T47D (cell line): ENCODE data around the gene PFKFB4.

Experiments
- DNase-seq, 2 experiments: peaks; one replicate each; pipeline versions ENCODE4 v3.0.0 to v3.0.0-alpha.2; 2011 to 2012; ENCODE audit warnings: low read depth in 1 of 2, low spot score in 1 of 2
- JUND ChIP-seq: IDR thresholded peaks from 2 replicates; pipeline ENCODE4 v1.6.1; 2012; ENCODE audit warnings: low read depth
- in situ Hi-C: cut with HindIII; loops from 2 replicates; pipeline ENCODE4 v1.10.0; 2016; ENCODE audit warnings: low sequenced_read_pairs, low pct_unique_long_range_greater_than_20kb

PFKFB4 gene

DNA sequence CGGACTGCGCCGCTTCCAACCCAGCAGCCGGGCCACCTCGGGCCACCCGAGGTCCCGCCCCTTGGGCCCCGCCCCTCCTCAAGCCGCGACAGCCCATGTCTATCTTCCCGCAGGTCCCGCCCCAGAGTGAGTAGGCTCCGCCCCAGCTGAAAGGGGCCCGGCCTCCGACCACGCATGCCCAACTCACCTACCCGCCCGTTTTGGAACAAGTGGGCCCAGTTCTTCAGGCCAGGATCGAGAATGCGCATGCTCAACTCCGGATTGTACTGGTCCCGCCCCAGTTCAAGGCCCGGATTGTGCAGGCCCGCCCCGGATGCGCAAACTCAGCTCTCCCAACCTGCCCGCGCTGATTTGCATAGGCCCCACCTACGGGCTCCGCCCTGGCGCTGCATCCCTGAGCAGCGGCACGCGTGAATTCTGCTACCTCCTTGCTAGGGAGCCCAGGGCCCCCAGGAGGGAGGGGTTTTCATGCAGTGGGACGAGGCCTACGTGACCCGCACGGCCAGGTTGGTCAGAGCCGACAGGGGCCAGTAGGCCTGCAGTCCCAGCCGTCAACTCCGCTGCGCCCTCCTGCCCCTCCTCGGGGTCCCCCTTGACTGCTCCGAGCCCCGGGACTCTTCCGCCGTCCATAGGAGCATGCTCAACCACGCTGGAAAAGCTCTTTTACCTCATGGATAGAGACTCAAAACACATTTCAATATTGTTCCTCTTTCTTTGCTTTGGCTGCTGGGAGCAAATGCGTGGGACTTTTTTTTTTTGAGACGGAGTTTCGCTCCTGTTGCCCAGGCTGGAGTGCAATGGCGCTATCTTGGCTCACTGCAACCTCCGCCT, at the start of gene PFKFB4:
TSS of gene PFKFB4 (minus strand) at position 8 of the 831 bp plus-strand sequence. CDS start 26 bp downstream, outside the sequence.
- in situ Hi-C loops = no loop called here
- no peak for TF ChIP-seq JUND
- peak; percentile 87 to 98 for DNase-seq

DNA sequence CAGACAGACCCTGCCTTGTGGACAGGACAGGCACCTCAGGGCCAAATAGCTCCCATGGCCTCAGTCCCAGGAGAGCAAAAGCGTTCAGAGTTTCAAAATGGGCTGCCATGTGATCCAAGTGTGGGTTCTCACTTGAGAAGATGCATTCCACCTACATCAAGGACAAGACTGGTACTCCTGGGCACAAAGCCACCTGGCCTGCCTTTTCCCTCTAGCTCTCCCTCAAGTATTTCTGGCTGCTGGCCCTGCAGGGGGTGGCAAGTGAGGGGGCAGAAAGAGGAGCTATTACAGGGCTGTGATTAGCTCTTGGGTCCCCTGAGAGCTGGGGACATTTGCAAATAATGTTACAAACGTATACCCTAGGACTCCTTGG, 45.0 kb upstream of the PFKFB4 start:
- in situ Hi-C loops = no loop called here
- DNase-seq = no peak
- no peak for TF ChIP-seq JUND

DNA sequence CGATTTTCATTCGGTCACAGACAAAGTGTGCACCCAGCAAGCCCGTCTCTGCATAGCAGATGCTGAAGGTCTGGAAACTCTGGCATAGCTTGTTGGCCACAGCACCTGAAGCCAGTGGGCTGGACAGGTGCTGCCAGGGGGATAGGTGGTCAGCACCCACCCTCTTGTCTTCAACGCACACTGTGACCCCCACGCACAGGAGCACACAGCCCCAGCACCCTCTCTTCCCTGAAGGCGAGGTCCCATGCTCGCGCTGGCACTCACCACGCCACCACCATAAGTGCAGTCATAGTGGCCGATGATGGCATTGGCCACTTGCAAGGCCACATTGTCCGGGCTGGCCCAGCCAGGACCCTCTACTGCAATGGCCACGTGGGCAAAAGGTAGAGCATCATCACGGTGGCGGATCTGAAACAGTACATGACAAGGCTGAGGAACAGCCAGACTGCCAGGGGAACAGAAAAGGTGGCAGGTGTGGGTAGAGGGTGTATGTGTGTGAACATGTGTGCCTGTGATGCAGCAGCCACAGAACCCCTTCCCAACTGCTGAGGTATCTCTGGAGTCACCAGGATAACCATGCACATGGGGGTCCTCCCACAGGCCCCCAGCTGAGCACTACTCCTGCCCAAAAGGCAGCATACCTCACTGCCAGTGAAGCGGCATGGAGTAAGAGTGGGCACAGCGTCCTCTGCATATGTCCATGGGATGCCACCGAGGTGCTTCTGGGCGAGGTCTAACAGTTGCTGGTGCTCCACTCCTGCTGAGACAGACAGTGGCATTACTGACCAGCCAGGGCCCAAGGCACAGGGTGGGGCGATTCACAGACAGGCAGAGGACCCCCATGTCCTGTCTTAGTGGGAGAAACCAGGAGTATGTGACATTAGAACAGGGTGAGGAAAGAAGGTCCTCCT, 44.4 kb upstream of the PFKFB4 start:
- TF ChIP-seq JUND = no peak

DNA sequence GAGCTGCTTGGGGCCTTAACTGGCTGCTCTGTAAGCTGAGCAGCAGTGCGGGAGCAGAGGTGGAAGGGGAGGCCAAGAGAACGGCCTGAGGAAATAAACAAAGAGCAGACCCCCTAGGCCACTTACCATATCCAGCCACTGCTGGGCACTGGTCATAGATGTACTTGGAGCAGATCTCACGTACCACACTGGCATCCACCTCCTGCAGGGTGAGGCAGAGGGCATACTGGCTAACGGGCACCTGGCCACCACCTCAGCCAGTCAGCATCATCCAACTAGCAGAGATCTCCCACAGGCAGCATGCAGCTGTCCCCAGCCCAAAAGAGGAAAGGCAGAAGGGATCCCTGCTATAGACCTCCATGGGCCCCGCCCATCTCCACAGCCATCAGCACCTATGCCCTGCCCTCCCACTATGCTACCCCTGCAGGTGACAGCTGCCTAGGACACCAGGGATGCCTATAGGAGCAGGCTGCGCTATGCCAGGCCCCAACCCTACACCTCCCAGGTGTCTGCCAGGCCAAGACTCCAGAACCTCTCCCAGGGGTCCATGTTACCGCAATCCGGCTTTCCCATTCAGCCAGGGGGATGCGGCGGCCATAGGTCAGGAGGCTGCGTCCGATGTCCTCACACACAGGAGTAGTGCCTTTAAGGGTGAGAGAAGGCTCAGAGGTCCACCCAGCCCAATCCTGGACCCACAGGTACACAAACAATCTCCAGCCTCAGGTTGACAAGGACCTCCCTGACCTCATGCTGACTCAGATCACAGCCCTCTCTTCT, 43.1 kb upstream of the PFKFB4 start:
- TF ChIP-seq JUND = no peak
- no peak for DNase-seq
- in situ Hi-C loops = no loop called here

More for the DNA sequence above, 44.4 kb upstream of the PFKFB4 start:
- DNase-seq = no peak
- in situ Hi-C loops = no loop called here

DNA sequence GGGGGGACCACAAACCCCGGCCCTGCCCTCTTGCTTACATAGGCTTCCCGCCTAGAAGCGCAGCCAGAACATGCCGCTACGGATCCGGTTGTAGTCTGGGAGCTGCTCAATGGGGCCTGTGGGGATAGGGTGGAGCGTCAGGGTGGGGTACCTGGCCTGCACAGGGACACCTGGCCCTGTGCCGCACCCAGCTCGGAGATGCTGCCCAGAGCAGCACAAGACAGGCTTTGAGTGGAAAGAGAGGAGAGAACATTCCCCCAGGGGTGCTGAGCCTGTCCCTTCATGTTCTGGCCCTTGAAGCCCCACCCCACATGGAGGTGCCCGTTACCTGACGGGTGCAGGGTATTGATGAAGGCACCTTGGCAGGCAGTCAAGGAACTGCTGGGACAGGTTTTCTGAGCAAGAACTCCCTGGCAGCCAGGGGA, 42.5 kb upstream of the PFKFB4 start:
- in situ Hi-C loops = no loop called here

DNA sequence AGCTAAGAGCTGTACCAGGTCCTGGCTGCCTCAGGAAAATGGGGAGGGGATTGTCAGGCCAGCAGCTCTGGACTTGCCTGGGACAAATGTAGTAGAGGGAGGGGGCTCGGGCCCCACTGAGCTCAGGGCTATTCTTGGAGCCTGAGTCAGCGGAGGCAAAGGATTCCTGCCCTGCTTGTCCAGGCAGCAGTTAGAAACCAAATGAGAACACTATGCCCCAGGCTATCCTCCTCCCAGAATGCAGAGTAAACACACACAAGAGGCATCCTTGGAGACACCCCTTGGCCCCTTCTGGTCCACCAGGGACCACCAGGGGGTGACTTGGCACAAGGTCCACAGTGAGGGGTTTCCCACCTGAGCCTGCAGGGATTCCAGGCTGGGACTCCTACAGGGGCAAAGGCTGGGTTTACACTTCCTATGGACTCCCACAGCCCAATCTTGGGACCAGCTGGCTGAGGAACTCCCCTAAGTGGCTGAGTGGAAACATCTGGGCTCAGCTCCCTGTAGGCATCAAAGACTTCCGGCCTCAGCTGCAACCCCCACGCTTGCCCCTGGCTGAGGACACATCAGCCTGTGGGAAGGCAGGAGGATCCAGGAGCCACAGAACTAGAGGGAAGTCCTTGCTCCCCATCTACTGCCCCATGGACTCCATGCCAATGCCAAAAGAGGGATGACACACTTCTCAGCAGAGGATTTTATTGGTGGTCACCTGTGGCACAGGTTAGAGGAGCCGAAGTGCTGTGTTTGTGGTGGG, 41.9 kb upstream of the PFKFB4 start:
- DNase-seq = peak; percentile 64 to 91
- no peak for TF ChIP-seq JUND
- in situ Hi-C loops = no loop called here

More for the DNA sequence above, 42.5 kb upstream of the PFKFB4 start:
- DNase-seq = peak; percentile 52 to 92
- TF ChIP-seq JUND = no peak

DNA sequence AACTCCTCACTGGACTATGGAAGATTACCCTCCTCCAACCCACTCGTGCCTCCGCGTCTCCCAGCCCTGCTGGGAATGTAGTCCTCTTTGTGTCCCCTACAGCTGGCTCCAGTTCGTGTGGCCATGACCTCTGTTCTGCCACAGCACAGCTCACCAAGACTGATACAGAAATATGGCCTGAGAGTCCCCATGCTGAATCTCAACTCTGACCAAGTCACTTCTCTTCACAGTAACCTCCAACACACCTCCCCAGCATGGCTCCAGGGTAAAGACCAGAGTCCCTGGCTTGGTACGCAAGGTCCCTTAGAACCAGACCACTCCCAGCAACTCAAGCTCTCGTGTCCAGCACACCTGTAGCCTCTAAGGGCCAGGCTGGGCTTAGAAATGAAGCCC, 40.8 kb upstream of the PFKFB4 start:
- no peak for TF ChIP-seq JUND
- in situ Hi-C loops = no loop called here

DNA sequence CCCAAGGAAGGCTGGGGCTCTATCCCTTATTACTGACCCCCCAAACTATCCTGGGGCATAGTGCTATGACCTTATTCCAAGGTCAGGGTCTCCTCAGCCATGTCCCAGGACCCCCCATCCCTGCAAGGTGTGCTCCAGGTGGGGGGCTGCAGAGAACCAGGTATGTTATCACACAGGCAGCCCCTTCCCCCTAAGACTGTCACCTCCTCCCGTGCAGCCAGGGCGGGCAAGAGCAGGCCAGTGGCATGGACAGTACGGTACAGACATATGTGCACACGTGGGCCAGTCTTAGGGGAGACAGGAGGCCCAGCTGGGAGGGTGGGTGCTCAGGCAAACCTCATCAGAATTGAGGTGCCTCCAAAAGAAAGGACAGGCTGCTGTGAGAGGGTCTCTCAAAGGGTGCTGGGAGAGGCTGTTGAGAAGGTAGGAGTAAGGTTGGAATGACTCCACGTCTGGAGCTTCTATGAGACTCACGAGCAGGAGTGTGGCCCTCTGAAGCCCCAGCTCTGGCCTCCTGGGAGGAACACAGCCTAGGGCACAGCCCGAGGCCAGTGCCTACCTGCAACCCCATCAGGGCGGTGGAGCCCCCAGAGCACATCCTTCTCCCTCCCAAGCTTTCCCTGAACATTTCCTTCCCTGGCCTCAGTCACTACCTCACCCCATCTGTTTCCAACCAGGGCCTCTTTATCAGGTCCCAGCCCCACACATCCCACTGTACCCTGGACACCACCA, 40.2 kb upstream of the PFKFB4 start:
- no peak for DNase-seq
- TF ChIP-seq JUND = no peak
- in situ Hi-C loops = no loop called here

More for the DNA sequence above, 40.8 kb upstream of the PFKFB4 start:
- DNase-seq = no peak

DNA sequence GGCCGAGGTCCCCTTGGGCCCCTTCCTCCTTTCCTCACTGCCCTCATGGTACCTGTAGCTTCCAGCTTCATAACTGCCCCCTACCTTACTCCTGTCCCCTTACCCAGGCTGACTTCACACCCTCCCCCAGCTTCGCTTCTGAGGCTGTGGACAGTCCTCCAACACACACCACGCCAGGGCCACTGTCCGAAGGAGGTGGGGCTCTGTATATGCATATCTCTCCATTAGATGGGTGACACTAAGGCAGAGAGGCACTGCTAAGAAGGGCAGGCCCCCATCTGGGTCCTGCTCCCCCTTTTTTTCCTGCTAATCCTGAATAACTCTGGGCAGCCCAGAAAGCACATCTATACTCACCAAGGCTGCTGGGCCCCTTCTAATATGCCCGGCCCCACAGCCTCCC, 39.6 kb upstream of the PFKFB4 start:
- TF ChIP-seq JUND = no peak

DNA sequence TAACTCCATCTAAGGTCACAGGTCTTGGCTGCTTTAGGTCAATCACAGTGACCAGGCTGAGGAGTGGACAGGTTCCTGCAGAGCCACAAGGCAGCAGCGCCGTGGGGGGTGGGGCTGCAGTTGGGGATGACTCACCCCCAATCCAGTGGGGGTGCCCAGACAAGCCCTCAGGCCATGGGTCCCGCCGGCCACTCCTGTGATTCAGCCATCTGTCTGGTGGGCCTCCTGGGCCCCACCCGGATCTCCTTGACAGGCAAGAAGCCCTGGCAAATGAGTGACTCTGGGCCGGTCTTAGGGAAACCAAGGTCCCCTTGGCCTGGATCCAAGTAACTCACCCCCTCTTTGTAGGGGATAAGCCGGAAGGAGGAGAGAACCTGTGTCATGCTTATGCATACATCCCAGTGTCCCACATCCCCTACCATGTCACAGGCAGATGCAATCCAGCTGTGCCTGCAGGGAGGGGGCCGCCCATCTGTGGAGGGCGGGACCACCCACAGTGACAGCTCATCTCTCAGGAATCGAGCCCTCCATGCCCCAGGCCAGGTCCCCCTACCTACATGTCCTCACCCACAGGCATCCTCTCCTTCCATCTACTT, 39.0 kb upstream of the PFKFB4 start:
- TF ChIP-seq JUND = no peak
- DNase-seq = peak in 1 of 2 experiments; percentile 9
- in situ Hi-C loops = no loop called here

More for the DNA sequence above, 39.6 kb upstream of the PFKFB4 start:
- DNase-seq = no peak
- in situ Hi-C loops = no loop called here

DNA sequence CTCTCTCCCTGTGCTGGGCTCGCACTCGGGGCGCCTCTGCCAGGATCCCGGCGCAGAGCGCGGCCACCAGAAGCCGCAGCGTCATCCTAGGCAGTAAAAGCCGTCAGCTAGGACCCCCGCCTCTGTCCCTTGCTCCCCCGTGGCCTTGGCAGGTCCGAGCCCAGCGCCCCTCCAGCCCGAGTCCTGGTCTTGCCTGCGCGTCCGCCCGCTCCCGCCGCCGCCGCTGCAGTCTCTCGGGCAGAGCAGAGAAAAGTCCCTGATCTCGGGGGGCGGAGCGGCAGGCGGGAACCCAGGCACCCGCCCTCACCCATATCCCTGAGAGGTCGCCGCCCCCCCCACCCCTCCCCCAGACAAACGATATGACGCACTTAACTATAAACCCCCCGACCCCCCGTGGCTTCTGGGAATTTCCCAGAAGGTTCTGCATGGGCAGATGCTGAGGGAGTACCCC, 38.5 kb upstream of the PFKFB4 start, which contains the start of gene COL7A1:
TSS of gene COL7A1 (minus strand) at position 255 of the 451 bp plus-strand sequence. CDS start at position 85, 170 bp downstream.
- no peak for DNase-seq
- TF ChIP-seq JUND = no peak
- in situ Hi-C loops = no loop called here
